Measurements from ENCODE around the gene CD38. TPM values are rescaled to one million over a fixed set of nuclear protein-coding genes. Genes with fewer than 3 reads are reported as not detected.
A peak's percentile ranks its signal among the peaks of the same experiment; 100 is the strongest.
"Not testable (repeated sequence)": the region's sequence is repeated elsewhere in the genome, so short reads cannot be mapped to it uniquely, and the experiment has no call there.

The CD38 gene
- total and polyA plus RNA-seq, 2 donors = 31.0 to 47.6 TPM

GRCh38 chr4:15797320-15797719, 19.2 kb downstream of the CD38 start:
- H3K4me1 ChIP-seq (ENCODE audit: control insufficient read depth in 2 of 2, insufficient read depth in 2 of 2, low read length in 2 of 2) = peaks cover 6% of the 10 kb centered on the region in 2 donors
- H3K4me3 ChIP-seq (ENCODE audit: low read length in 2 of 2) = no peak overlapping the region
- no peak overlapping the region for H3K27ac ChIP-seq (ENCODE audit: low read depth in 1 of 2, low read length in 1 of 2)
- no peaks in the 10 kb centered on the region for H3K9me3 ChIP-seq (ENCODE audit: control insufficient read depth in 2 of 2, insufficient read depth in 1 of 2, low read length in 1 of 2)
- no peaks in the 10 kb centered on the region for H3K27me3 ChIP-seq (ENCODE audit: control insufficient read depth in 2 of 2, insufficient read depth in 1 of 2, low read length in 1 of 2)
- H3K36me3 ChIP-seq (ENCODE audit: control insufficient read depth in 2 of 2, insufficient read depth in 2 of 2, low read length in 1 of 2) = peaks cover 7 to 12% of the 10 kb centered on the region in 2 donors
- 89% methylated on average over 5 of the region's 5 CpGs for WGBS
- no peak for DNase-seq (ENCODE audit: low read depth in 6 of 9, low spot score in 9 of 9)

- no peaks in the 10 kb centered on the region for H3K9me3 ChIP-seq (ENCODE audit: control insufficient read depth in 2 of 2, insufficient read depth in 1 of 2, low read length in 1 of 2)
- H3K4me1 ChIP-seq (ENCODE audit: control insufficient read depth in 2 of 2, insufficient read depth in 2 of 2, low read length in 2 of 2) = peaks cover 10 to 12% of the 10 kb centered on the region in 2 donors
- no peaks in the 10 kb centered on the region for H3K27me3 ChIP-seq (ENCODE audit: control insufficient read depth in 2 of 2, insufficient read depth in 1 of 2, low read length in 1 of 2)
- WGBS = 95% methylated on average over 4 of the region's 4 CpGs
- peaks cover 0 to 4% of the 10 kb centered on the region in 2 donors for H3K36me3 ChIP-seq (ENCODE audit: control insufficient read depth in 2 of 2, insufficient read depth in 2 of 2, low read length in 1 of 2)
- no peak overlapping the region for H3K27ac ChIP-seq (ENCODE audit: low read depth in 1 of 2, low read length in 1 of 2)
- no peak for DNase-seq (ENCODE audit: low read depth in 6 of 9, low spot score in 9 of 9)
- no peak overlapping the region for H3K4me3 ChIP-seq (ENCODE audit: low read length in 2 of 2)
Observed at GRCh38 chr4:15799141-15799540, 21.0 kb downstream of the CD38 start.

GRCh38 chr4:15799701-15800100, 21.6 kb downstream of the CD38 start:
- no peak overlapping the region for H3K4me3 ChIP-seq (ENCODE audit: low read length in 2 of 2)
- peaks cover 10 to 12% of the 10 kb centered on the region in 2 donors for H3K4me1 ChIP-seq (ENCODE audit: control insufficient read depth in 2 of 2, insufficient read depth in 2 of 2, low read length in 2 of 2)
- no peaks in the 10 kb centered on the region for H3K9me3 ChIP-seq (ENCODE audit: control insufficient read depth in 2 of 2, insufficient read depth in 1 of 2, low read length in 1 of 2)
- no peaks in the 10 kb centered on the region for H3K27me3 ChIP-seq (ENCODE audit: control insufficient read depth in 2 of 2, insufficient read depth in 1 of 2, low read length in 1 of 2)
- H3K27ac ChIP-seq (ENCODE audit: low read depth in 1 of 2, low read length in 1 of 2) = no peak overlapping the region
- no peaks in the 10 kb centered on the region for H3K36me3 ChIP-seq (ENCODE audit: control insufficient read depth in 2 of 2, insufficient read depth in 2 of 2, low read length in 1 of 2)
- WGBS = 18% methylated on average over 2 of the region's 2 CpGs
- no peak for DNase-seq (ENCODE audit: low read depth in 6 of 9, low spot score in 9 of 9)

GRCh38 chr4:15802497-15802896, 24.4 kb downstream of the CD38 start:
- H3K27me3 ChIP-seq (ENCODE audit: control insufficient read depth in 2 of 2, insufficient read depth in 1 of 2, low read length in 1 of 2); H3K4me3 ChIP-seq (ENCODE audit: low read length in 2 of 2); H3K36me3 ChIP-seq (ENCODE audit: control insufficient read depth in 2 of 2, insufficient read depth in 2 of 2, low read length in 1 of 2); DNase-seq (ENCODE audit: low read depth in 6 of 9, low spot score in 9 of 9); H3K27ac ChIP-seq (ENCODE audit: low read depth in 1 of 2, low read length in 1 of 2); H3K9me3 ChIP-seq (ENCODE audit: control insufficient read depth in 2 of 2, insufficient read depth in 1 of 2, low read length in 1 of 2): not testable (repeated sequence)
- H3K4me1 ChIP-seq (ENCODE audit: control insufficient read depth in 2 of 2, insufficient read depth in 2 of 2, low read length in 2 of 2) = peaks cover 17 to 24% of the 10 kb centered on the region in 2 donors

- Histone ChIP-seq H3K27ac (ENCODE audit: low read depth in 1 of 2, low read length in 1 of 2) (no peak overlapping the region), H3K9me3 (ENCODE audit: control insufficient read depth in 2 of 2, insufficient read depth in 1 of 2, low read length in 1 of 2) (no peaks in the 10 kb centered on the region), H3K27me3 (ENCODE audit: control insufficient read depth in 2 of 2, insufficient read depth in 1 of 2, low read length in 1 of 2) (no peaks in the 10 kb centered on the region), H3K4me3 (ENCODE audit: low read length in 2 of 2) (no peak overlapping the region), H3K36me3 (ENCODE audit: control insufficient read depth in 2 of 2, insufficient read depth in 2 of 2, low read length in 1 of 2) (peaks cover 3 to 6% of the 10 kb centered on the region in 2 donors), H3K4me1 (ENCODE audit: control insufficient read depth in 2 of 2, insufficient read depth in 2 of 2, low read length in 2 of 2) (peaks cover 10 to 21% of the 10 kb centered on the region in 2 donors)
- DNase-seq (ENCODE audit: low read depth in 6 of 9, low spot score in 9 of 9) = peak; percentile 16 to 85 (median 55)
- WGBS = 75% methylated on average over 5 of the region's 5 CpGs
Observed at GRCh38 chr4:15805583-15806517, 27.7 kb downstream of the CD38 start.

- no peaks in the 10 kb centered on the region for H3K9me3 ChIP-seq (ENCODE audit: control insufficient read depth in 2 of 2, insufficient read depth in 1 of 2, low read length in 1 of 2)
- H3K27me3 ChIP-seq (ENCODE audit: control insufficient read depth in 2 of 2, insufficient read depth in 1 of 2, low read length in 1 of 2) = no peaks in the 10 kb centered on the region
- H3K36me3 ChIP-seq (ENCODE audit: control insufficient read depth in 2 of 2, insufficient read depth in 2 of 2, low read length in 1 of 2) = peaks cover 3 to 6% of the 10 kb centered on the region in 2 donors
- H3K4me3 ChIP-seq (ENCODE audit: low read length in 2 of 2) = no peak overlapping the region
- DNase-seq (ENCODE audit: low read depth in 6 of 9, low spot score in 9 of 9) = no peak
- no peak overlapping the region for H3K27ac ChIP-seq (ENCODE audit: low read depth in 1 of 2, low read length in 1 of 2)
- peaks cover 5 to 15% of the 10 kb centered on the region in 2 donors for H3K4me1 ChIP-seq (ENCODE audit: control insufficient read depth in 2 of 2, insufficient read depth in 2 of 2, low read length in 2 of 2)
- WGBS = 60% methylated on average over 5 of the region's 5 CpGs
Observed at GRCh38 chr4:15809058-15809457, 30.9 kb downstream of the CD38 start.

GRCh38 chr4:15809466-15809865, 31.3 kb downstream of the CD38 start:
- 72% methylated on average over 5 of the region's 5 CpGs for WGBS
- no peak for DNase-seq (ENCODE audit: low read depth in 6 of 9, low spot score in 9 of 9)
- Histone ChIP-seq H3K27ac (ENCODE audit: low read depth in 1 of 2, low read length in 1 of 2) (no peak overlapping the region), H3K36me3 (ENCODE audit: control insufficient read depth in 2 of 2, insufficient read depth in 2 of 2, low read length in 1 of 2) (peaks cover 3 to 6% of the 10 kb centered on the region in 2 donors), H3K27me3 (ENCODE audit: control insufficient read depth in 2 of 2, insufficient read depth in 1 of 2, low read length in 1 of 2) (no peaks in the 10 kb centered on the region), H3K4me1 (ENCODE audit: control insufficient read depth in 2 of 2, insufficient read depth in 2 of 2, low read length in 2 of 2) (peaks cover 5 to 15% of the 10 kb centered on the region in 2 donors), H3K9me3 (ENCODE audit: control insufficient read depth in 2 of 2, insufficient read depth in 1 of 2, low read length in 1 of 2) (no peaks in the 10 kb centered on the region), H3K4me3 (ENCODE audit: low read length in 2 of 2) (no peak overlapping the region)

GRCh38 chr4:15811703-15812337, 33.7 kb downstream of the CD38 start:
- no peaks in the 10 kb centered on the region for H3K9me3 ChIP-seq (ENCODE audit: control insufficient read depth in 2 of 2, insufficient read depth in 1 of 2, low read length in 1 of 2)
- WGBS = 93% methylated on average over 2 of the region's 2 CpGs
- no peak overlapping the region for H3K27ac ChIP-seq (ENCODE audit: low read depth in 1 of 2, low read length in 1 of 2)

More at GRCh38 chr4:15811703-15812337, 33.7 kb downstream of the CD38 start:
- DNase-seq (ENCODE audit: low read depth in 6 of 9, low spot score in 9 of 9) = no peak
- Histone ChIP-seq H3K27me3 (ENCODE audit: control insufficient read depth in 2 of 2, insufficient read depth in 1 of 2, low read length in 1 of 2) (no peaks in the 10 kb centered on the region), H3K4me1 (ENCODE audit: control insufficient read depth in 2 of 2, insufficient read depth in 2 of 2, low read length in 2 of 2) (peaks cover 0 to 4% of the 10 kb centered on the region in 2 donors), H3K36me3 (ENCODE audit: control insufficient read depth in 2 of 2, insufficient read depth in 2 of 2, low read length in 1 of 2) (peaks cover 8 to 10% of the 10 kb centered on the region in 2 donors), H3K4me3 (ENCODE audit: low read length in 2 of 2) (no peak overlapping the region)

Measured in thymus (tissue), 11 donors.